Activated CD4-positive, alpha-beta T cell treated with anti-CD3 and anti-CD28 coated beads, Interleukin-2, amount 50 U/mL, for 1 hour (primary cell): ENCODE results near the gene KCTD8.

Source experiments
- DNase-seq: peaks from one replicate; pipeline ENCODE4 v3.0.0-alpha.2; 2020

The KCTD8 gene

DNA sequence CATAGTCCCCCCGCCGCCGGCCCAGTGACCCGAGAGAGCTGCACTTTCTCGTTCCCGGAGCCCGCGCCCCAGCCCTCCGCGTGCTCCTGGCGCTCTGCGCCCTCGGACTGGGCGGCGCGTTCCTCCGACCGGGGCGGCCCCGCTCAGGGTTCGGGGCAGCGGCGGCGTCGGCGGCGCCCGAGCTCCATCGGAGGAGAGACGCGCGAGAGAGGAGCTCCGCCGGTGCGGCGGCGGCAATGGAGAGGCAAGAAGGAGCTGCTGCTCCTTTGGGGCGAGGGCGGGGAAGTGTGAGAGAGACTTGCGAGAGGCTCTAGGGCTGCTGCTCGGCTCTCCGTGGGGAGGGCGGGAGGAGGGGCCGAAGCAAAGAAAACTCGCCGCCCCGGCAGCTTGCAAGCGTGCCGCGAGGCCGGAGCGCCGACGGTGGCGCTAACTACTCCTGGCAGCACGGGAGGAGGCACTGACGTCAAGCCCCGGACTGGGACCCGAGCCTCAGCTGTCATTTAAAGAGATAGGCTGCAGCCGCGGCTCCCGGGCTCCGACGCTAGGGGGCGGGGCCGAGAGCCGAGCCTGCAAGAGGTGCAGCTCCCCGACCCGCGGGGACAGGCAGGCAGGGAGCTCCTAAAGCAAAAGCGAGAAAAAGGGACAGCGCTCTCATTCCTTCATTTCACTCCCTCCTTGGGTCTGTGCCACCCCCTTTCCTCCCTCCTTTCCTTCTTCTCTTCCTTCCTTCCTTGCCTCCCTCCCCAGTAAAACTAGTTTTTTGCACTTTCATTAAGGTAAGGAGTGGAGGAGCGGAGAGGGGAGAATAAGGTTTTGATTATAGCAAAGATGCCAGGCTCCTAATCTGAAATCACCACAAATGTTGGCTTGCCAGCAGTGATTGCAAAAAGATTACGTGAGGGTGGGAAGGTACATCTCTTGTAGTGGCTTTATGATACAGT, at the start of gene KCTD8:
TSS of gene KCTD8 (minus strand) at position 289 of the 941 bp plus-strand sequence.
- peak; percentile 22 for DNase-seq

- no peak for DNase-seq
These were observed 46.4 kb upstream of the KCTD8 start for GRCh38 chr4:44494810-44495701.

DNA sequence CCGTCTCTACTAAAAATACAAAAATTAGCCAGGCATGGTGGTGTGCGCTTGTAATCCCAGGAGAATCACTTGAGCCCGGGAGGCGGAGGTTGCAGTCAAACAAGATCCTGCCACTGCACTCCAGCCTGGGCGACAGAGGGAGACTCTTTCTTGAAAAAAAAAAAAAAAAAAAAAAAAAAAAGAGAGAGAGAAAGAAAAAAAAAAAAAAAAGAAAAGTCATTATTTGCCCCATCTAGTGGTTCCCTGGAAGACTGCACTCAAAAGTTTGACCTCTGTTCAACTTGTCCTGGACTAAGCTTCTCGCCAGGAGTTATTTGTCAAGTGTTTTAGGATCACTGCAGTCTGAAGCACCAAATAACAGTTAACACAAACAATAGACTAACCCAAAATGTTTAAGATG, 45.3 kb upstream of the KCTD8 start:
- DNase-seq, result no peak

DNA sequence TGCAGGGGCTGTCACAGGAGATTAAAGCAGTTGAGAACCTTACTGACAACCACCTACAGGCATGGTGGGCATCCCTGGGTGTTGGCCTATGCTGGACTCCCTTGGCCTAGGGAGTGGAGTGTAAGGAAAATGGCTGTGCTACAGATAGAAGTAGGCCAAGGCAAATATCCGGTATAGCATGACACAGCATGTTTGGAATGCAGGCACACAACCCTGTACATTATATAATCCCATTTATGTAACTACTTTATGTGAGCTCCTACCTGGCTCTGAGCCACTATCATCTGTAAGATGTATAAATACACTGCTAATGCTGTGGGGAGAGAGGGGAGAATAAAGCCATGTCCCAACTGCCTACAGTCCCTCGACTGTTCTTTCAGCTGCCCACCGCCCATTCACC, 38.7 kb upstream of the KCTD8 start:
- no peak for DNase-seq

GRCh38 chr4:44479731-44480130, 31.1 kb upstream of the KCTD8 start:
- no peak for DNase-seq

DNA sequence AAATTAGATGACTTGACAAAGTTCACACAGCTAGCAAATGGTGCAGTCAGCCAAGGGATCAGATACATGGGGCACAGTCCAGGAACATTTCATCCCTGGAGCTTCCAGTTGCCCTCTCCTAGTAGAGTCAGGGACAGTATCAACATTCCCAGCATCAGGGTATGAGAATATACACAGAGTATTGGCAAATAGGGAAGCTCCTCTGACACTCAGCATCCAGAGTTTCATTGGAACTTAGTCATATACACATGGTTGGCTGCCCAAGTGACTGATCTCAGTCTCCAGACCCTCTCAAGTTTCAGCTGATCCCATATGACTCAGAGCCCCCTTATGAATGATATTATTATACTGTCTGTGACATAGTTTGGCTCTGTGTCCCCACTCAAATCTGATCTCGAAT, 13.7 kb upstream of the KCTD8 start:
- DNase-seq, result no peak

GRCh38 chr4:44447563-44448504, 775 bp downstream of the KCTD8 start:
- no peak for DNase-seq

GRCh38 chr4:44446801-44447562, 1.6 kb downstream of the KCTD8 start:
- DNase-seq, result no peak

- no peak for DNase-seq
These were observed 2.4 kb downstream of the KCTD8 start for GRCh38 chr4:44446191-44446590.

- no peak for DNase-seq
These were observed 9.9 kb downstream of the KCTD8 start for GRCh38 chr4:44438687-44439086.

- DNase-seq, result no peak
These were observed 14.4 kb downstream of the KCTD8 start for GRCh38 chr4:44434247-44434646.

DNA sequence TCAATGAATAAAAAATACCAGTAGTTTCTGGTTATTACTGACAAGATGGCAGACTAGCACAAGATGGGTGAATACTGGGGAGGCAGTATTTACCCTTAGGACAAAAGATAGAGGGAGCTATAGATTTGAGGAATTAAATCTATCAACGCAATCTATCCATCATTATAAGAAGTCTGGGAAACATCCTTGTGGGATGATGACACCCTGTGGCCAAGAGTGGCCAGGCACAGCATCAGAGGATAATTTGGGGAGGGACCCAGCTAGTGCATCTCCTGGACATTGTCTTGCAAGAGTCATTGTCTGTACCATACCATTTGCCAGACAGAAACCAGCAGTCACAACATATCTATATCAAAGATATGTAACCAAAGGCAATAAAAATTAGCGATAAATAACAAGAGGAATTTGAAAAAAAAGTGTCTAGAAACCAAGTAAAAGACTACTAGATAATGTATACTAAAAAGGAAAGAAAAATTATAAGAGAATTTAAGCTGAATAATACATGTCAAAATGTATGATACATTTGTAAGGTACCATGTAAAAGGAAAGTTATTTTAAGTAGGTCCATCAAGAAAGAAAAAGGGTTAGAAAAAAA, 22.9 kb downstream of the KCTD8 start:
- no peak for DNase-seq

DNA sequence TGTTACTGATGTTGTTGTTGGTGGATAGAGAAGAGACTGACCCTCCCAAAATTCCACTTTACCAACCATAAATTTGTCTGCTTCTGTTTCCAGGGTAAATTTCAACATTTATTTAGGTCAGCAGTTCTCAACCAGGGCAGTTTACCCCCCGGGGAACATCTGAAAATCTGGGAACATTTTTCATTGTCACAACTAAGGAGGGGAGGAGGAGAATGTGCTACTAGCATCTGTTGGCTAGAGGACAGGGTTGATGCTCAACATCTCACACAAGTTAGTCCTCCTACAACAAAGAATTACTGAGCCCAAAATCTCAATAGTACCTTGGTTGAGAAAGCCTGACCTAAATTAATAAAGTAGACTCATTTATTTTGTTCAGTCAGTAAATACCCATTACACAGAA, 25.7 kb downstream of the KCTD8 start:
- DNase-seq, result no peak

GRCh38 chr4:44421330-44422065, 27.1 kb downstream of the KCTD8 start:
- no peak for DNase-seq

GRCh38 chr4:44415251-44415650, 33.4 kb downstream of the KCTD8 start:
- no peak for DNase-seq

- no peak for DNase-seq
These were observed 80.0 kb downstream of the KCTD8 start for GRCh38 chr4:44368413-44369167.

DNA sequence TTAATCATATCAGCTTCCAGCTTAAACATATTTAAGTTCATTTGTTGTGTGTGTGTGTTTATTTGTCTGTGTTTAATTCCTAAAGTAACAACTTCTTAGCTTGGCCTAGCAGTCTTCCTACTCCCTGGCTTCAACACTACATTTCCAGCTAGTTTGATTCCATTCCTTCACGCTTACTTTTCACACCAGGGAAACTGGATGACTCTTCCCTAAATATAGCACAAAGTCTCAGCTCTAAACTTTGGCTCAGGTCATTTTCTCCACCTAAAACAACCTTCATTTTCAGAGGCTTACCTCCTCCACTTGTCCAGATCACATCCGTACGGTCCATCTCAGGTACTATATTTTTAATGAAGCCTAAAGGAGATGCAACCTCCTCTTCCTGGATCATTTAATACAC, 94.4 kb downstream of the KCTD8 start:
- no peak for DNase-seq

DNA sequence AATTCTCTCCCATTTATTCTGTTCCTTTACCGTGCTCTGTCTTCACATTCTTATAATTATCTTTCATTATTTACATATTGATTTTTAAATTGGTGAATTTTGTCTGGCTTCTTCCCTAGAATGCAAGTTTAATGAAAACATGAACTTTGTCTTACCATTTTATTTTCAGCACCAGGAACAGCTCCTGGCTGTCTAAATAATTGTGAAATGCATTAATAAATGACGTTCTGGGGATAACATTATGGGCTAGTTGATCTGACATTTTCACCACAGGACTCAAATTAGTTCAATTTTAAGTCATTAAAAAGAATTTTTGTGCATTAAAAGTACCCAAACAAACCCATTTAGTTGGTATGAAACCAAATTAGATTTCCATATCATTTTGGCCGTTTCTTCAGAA, 97.5 kb downstream of the KCTD8 start:
- DNase-seq, result no peak

DNA sequence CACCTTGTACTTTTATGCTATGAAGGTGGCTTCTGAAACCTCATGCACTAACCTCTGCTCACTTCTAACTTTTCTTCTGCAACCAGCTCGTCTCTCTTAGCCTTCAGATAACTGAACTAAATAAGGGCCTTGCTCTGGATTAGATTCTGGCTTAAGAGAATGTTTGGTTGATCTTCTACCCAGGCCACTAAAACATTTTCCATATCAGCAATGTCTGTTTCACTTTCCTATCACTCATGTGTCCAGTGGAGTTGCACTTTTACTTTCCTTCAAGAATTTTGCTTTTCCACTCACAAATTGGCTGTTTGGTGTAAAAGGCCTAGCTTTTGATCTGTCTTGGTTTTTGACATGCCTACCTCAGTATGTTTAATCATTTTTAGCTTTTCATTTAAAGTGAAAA, 105.8 kb downstream of the KCTD8 start:
- no peak for DNase-seq

- DNase-seq, result no peak
These were observed 121.9 kb downstream of the KCTD8 start for GRCh38 chr4:44326741-44327140.
